22Rv1 (cell line): ENCODE measurements around the gene MRGPRX2.

Experiments
- H3K27ac ChIP-seq: fragments of 450-650 bp; 2 replicates; pipeline ENCODE4 v1.5.1; 2017
- ZFX ChIP-seq: fragments of 450-650 bp; IDR thresholded peaks from 2 replicates; pipeline ENCODE4 v1.6.1; 2017; ENCODE audit warnings: antibody characterized with exemption, borderline replicate concordance
- TF ChIP-seq, protein P1 (sequence below): fragments of 450-650 bp; IDR thresholded peaks from 2 replicates; pipeline ENCODE4 v1.5.1; 2017; ENCODE audit warnings: mild to moderate bottlenecking

MRGPRX2 gene

DNA sequence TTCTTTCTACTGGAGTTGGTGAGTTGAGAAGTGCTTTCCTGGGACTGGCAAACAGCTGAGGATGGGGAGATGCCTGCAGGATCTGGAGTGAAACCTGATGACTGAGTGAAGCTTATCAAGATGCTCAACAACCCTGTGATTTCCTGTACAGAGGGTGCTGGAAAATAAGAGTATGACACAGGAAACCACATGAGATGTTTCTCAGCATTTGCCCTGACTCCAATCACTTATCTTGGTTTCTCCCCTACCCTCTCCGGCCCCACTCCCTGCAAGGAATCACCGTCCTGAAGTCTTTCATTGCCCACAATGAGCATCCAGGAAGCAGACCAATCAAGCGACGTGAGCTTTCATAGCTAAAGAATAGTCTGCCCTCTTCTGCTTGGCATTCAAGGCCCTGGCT lies at the start of gene MRGPRX2:
MRGPRX2 (minus strand) TSS at position 89 of the 400 bp plus-strand sequence. CDS start 4,315 bp downstream, outside the sequence.
- TF ChIP-seq, protein P1, sequence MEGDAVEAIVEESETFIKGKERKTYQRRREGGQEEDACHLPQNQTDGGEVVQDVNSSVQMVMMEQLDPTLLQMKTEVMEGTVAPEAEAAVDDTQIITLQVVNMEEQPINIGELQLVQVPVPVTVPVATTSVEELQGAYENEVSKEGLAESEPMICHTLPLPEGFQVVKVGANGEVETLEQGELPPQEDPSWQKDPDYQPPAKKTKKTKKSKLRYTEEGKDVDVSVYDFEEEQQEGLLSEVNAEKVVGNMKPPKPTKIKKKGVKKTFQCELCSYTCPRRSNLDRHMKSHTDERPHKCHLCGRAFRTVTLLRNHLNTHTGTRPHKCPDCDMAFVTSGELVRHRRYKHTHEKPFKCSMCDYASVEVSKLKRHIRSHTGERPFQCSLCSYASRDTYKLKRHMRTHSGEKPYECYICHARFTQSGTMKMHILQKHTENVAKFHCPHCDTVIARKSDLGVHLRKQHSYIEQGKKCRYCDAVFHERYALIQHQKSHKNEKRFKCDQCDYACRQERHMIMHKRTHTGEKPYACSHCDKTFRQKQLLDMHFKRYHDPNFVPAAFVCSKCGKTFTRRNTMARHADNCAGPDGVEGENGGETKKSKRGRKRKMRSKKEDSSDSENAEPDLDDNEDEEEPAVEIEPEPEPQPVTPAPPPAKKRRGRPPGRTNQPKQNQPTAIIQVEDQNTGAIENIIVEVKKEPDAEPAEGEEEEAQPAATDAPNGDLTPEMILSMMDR = no peak
- no peak for TF ChIP-seq ZFX
- no peak within 1 kb of the TSS for H3K27ac ChIP-seq

DNA sequence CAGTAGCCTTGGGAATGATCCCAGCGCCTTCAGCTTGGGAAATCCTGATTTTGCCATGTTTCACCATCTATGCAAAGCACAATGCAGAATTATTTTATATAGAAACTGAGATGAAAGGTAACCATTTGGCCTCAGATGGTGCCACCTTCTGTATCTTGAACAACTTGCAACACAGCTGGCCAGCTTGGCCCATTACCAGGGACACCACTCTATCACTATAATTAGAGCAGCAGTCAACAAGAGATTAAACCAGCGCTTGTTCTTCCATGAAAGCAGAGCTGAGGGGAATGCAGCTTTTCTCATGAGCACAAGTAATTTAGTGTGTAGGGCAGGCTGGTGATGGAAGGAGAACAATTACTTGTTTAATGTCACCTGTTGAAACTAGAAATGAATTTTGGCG lies 49.8 kb upstream of the MRGPRX2 start:
- no peak overlapping the region for H3K27ac ChIP-seq
- TF ChIP-seq ZFX = no peak
- TF ChIP-seq, protein P1 = no peak

DNA sequence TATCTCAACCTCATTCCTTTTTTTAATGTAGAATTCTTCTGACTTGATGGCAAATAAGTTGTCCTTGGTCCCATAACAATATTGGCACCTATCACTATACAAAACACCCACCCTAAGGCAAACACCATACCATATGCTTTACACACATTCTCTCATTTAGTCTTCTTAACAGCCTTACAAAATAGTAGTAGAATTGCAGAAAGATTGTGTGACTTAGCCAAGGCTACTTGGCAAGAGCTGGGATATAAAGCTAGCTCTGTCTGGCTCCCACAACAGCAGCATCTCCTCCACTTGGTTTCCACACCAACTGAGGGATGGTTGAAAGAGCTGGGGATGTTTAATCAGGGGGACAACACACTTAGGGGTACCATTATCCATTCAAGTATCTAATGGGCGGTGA lies 46.6 kb upstream of the MRGPRX2 start:
- TF ChIP-seq ZFX = no peak
- TF ChIP-seq, protein P1 = no peak
- no peak overlapping the region for H3K27ac ChIP-seq

DNA sequence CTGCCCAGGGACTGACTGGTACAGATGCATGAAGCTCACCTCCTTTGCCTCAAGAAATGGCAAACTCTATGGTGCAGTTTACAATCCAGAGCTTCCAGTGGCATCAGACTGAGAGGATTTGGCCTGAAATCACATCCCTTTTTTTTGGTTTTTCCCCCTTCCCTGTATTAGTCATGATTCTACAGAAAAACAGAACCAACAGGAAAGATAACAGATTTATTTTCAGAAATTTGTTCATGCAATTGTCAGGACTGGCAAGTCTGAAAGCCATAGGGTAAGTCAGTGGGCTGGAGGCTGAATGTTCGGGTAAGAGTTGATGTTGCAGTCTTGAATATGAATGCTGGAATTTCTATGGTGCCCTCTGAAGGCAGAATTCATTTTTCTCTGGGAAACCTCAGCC lies 44.5 kb upstream of the MRGPRX2 start:
- H3K27ac ChIP-seq = no peak overlapping the region
- TF ChIP-seq, protein P1 = no peak
- TF ChIP-seq ZFX = no peak

DNA sequence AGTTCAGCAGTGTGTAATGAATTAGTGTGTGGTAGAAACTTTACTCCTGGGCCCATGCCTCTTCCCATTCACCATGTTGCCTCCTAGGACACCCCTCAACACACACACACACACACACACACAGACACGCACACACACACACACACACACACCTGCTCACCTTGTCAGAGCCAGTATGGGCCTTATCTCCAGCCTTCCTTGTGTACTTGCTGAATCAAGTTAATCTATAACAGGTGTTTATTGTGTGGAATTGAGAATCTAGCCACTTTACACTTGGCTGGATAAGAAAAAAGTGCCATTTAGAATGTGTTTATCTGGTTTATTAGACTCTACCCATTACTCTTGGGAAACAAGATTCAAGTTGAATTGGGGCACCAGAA lies 42.0 kb upstream of the MRGPRX2 start:
- H3K27ac ChIP-seq = no peak overlapping the region
- TF ChIP-seq ZFX = no peak
- TF ChIP-seq, protein P1 = no peak

DNA sequence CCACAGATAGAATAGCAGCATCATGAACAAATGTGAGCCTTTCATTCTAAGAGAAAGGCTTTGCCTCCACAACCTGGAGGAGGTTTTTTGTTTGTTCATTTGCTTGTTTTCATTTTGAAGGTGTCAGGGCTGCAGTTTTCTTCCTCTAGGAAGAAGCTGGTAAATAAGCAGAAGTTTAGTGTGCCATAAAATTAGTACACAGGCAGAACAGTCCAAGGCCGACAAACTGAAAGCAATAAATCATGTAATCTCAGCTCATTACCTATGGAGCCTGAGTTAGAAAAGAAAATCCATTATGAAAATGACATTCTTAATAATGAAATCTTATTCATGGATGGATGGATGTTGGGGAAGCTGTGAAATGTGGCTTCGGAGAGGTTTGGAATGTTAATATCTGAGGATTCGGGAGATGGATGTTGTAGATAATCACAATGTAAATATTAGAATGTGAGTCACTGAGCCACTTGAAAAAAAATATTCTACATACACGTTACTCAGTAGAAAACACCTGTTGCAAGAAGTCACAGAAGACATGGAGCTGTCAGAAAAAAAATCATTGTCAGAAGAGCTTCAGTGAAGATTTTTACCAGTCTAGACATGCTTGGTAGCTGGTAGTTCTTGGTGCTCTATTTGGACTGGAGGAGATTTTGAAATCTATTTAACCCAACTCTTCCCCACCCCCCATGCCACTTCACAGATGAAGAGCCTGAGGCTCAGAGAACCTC lies 41.4 kb upstream of the MRGPRX2 start:
- TF ChIP-seq, protein P1 = no peak
- no peak for TF ChIP-seq ZFX
- H3K27ac ChIP-seq = no peak overlapping the region

DNA sequence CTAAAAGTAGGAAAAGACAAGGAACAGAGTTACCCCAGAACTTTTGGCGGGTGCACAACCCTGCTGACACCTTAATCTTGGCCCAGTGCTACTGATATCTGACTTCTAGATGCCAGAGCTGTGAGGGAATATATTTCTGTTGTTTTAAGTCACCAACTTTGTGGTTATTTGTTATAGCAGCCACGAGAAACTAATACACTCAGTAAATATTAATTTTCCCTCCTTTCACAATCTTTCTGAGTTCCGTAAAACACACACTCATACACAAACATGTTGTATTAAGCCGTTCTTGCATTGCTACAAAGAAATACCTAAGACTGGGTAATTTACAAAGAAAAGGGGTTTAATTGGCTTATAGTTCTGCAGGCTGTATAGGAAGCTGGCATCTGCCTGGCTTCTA lies 40.4 kb upstream of the MRGPRX2 start:
- no peak for TF ChIP-seq ZFX
- TF ChIP-seq, protein P1 = no peak
- no peak overlapping the region for H3K27ac ChIP-seq
